Measurements from ENCODE around the gene CENPW.

The CENPW gene

DNA sequence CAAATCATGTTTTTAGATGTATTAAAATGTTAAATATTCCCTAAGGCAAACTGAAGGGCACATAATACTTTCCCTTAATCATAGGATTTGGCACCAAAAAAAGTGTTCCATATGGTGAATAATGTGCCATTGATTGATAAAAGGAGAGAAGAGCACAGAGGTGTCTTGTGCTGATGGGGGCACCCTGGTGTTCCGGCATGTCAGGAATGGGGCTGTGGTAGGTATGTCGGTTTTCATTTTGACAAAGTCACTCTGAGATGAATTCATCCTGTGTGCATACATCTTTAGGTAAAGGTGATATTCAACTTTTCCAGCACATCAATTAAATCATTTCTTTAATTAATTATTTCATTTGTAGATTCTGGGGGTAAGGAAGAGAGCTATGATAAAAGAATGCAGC is 36.8 kb downstream of the CENPW start:
- no peak for DNase-seq

DNA sequence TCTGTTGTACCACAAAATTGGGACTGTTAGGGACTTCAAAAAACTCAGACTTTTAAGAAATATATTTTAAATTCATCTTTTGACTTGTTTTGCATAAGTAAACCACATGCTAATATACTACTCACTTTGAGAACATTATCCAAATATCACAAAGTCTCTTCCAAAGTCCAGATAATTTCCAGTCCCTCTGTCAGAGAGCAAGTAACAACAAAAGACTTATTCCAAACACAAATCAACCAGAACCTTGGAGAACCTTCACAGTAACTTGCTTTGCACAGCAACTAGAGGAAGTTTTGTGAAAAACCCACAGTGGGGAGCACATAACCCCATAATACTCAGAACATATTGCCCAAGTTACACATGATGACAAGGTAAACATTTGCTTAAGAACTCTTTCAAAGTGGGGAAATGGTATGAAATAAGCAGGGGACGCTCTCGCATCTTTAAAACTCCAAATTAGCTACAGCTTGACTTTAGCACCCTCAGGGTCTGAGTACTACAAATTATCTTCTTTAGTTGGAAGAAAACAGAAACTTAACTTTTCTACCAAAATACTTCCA is 37.8 kb downstream of the CENPW start:
- no peak for DNase-seq

DNA sequence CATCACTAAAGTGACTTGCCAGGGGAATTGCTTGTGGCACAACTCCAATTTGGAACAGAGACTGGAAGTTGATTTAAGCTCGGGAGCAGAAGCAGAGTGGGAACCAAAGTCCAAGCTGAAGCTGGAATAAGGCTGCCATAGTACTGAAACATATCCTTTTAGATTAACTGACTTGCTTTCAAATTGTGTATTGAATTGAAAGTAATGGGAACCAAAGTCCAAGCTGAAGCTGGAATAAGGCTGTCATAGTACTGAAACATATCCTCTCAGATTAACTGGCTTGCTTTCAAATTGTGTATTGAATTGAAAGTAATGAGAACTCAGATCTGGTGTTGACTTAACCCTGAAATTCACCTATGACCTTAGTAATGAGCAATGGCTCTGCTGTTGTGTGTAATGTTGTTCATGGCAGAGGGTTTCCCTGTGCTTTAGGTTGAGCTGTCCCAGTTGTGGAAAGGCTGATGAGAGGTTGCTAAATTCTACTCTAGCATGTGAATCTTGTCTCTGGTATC is 40.2 kb downstream of the CENPW start:
- DNase-seq = no peak

DNA sequence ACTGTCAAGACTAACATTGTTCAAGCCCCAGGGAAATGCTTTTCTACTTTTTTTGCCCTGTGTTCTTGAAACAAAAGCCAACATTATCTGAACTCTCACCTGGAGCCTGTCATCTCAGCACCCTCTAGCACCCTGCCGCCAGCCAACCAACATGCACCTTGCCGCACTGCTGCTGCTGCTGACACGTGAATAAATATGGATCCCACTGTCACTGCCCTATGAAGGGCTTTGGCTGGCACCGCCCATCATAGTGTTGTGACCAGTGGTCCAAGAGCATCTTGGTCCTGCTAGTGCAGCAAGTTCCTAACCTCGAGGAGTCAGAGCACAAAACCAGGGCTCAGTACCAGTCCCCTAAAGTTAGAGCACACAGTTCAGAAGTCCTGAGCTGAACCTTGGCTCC is 41.6 kb downstream of the CENPW start:
- no peak for DNase-seq

DNA sequence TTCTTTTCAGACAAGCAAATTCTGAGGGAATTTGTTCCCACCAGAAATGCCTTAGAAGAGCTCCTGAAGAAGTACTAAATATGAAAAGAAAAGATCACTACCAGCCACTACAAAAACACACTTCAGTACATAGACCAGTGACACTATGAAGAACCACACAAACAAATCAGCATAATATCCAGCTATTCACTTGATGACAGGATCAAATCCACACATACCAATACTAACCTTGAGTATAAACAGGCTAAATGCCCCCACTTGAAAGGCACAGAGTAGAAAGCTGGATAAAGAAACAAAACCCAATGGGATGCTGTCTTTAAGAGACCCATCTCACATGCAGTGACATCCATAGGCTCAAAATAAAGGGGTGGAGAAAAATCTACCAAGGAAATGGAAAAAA is 43.3 kb downstream of the CENPW start:
- no peak for DNase-seq

DNA sequence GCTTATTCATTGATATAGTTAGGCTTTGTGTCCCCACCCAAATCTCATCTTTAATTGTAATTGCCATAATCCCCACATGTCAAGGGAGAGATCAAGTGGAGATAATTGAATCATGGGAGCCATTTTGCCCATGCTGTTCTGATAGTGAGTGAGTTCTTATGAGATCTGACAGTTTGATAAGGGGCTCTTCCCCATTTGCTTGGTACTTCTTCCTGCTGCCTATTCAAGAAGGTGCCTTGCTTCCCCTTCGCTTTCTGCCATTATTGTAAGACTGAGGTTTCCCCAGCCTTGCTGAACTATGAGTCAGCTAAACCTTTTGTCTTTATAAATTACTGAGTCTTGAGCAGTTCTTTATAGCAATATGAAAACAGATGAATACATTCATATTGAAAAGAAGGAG is 45.6 kb downstream of the CENPW start:
- no peak for DNase-seq

DNA sequence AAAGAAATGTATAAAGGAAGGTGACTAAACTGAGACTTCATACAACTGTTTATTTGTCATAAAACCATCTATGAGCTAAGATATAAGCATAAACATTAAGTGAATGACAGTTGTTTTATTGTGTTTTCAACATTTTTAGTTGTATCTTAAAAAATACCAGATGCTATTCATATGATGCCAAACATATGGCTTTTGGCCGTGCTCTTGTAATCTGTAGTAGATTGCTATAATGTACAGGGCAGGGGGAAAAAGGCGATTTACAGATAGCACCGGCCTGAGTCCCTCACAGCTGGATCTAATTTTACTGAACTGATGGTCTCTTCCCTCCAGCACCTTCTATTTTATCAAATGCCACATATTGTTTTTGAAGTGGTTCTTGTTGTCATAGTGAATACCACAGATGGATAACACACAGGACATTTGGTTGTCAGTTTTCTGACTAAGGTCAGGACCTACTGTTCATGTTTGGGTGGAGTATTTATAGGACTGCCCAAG is 48.2 kb downstream of the CENPW start:
- no peak for DNase-seq

DNA sequence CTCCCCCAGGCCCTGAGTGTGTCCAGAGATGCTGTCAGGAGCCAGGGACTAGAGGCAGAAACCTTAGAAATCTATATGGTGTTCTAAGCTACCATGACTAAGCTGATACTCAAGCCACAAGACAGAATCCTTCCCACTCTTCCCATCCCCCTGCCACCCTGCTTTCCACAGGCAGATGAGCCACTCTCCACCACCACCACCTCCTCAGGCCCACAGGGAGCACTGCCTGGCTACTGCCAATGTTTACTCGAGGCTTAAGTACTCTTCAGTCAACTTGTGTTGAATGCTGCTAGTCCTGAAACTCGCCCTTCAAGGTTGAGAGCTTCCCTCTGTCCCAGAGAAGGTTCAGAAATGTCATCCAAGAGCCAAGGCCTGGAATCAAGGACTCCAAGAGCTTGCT is 56.2 kb downstream of the CENPW start:
- DNase-seq = no peak
